ENCODE results near the gene TRMU. TPM values are rescaled to one million over a fixed set of nuclear protein-coding genes. Genes with fewer than 3 reads are reported as not detected.

The TRMU gene
- total and polyA plus RNA-seq, 2 of the 8 experiments (the other 6 are each of a cell fraction or from before 2014, with no cell fraction given): 43.4 to 70.6 TPM

DNA sequence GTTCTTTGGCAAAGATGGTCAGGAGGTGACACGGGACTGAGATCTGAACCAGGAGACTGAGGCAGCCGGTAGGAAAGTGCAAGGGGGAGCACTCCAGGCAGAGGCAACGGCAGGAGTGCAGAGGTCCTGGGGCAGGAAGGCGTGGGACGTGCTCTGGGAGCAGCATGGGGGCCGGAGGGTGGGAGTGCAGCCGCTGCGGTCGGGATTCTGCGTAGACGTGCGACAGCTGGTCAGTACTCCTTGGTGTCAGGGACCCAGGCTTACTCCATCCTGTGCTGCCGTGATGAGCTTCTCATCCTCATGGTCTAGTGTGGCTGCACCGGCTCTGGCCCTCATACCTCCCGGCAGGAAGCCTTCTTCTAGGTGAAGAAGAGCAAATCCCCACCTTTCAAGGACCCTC is 16.9 kb upstream of the TRMU start:
- ChIA-PET POLR2A (ENCODE audit: partially characterized antibody) (interaction anchor here (0.9 kb wide), 1 partner anchor 18 kb away, joined by 3 read pairs; no protein-coding TSS in a partner anchor), CTCF (ENCODE audit: partially characterized antibody) (interaction anchor here (1.6 to 5.0 kb wide), 2 partner anchors 19 to 196 kb away, joined by 4 to 30 read pairs; no protein-coding TSS in a partner anchor)
- Histone ChIP-seq H2AFZ (ENCODE audit: low read length) (no peak overlapping the region), H3K9ac (replicated peaks in 1 of 4; ENCODE audit: extremely low read depth in 1 of 4, low read depth in 3 of 4, low read length in 3 of 4) (no peak overlapping the region), H3K4me3 (ENCODE audit: extremely low read depth in 1 of 4, insufficient read depth in 2 of 4, low read depth in 3 of 4, low read length in 4 of 4) (no peak overlapping the region), H4K5ac (ENCODE audit: insufficient read length, low read depth, low read length) (no peak overlapping the region), H3K9me3 (ENCODE audit: insufficient read depth in 2 of 2, low read depth in 1 of 2, low read length in 1 of 2) (no peaks in the 10 kb centered on the region), H2BK15ac (ENCODE audit: low read length) (no peak overlapping the region), H2BK120ac (replicated peaks; ENCODE audit: low read depth, low read length) (no peak overlapping the region), H3K27me3 (replicated peaks in 1 of 4; ENCODE audit: control insufficient read depth in 3 of 4, extremely low read depth in 1 of 4, insufficient read depth in 3 of 4, low read length in 3 of 4) (no peaks in the 10 kb centered on the region), H4K8ac (ENCODE audit: extremely low read depth, insufficient read depth, low read length) (no peak overlapping the region), H3K4me1 (replicated peaks in 1 of 4; ENCODE audit: control insufficient read depth in 3 of 4, insufficient read depth in 4 of 4, low read length in 3 of 4) (no peaks in the 10 kb centered on the region), H2AK5ac (ENCODE audit: low read depth, low read length) (no peak overlapping the region), H3K79me2 (ENCODE audit: control insufficient read depth in 1 of 2, insufficient read depth in 2 of 2, low read length in 2 of 2) (no peaks in the 10 kb centered on the region), H3K18ac (ENCODE audit: extremely low read depth, low read length) (no peak overlapping the region), H3K23ac (ENCODE audit: insufficient read length) (no peak overlapping the region), H2BK20ac (ENCODE audit: low read length) (no peak overlapping the region), H3K36me3 (ENCODE audit: control insufficient read depth in 2 of 4, insufficient read depth in 4 of 4, low read length in 3 of 4) (peaks cover 10 to 32% (median 20%) of the 10 kb centered on the region in 4 experiments; a peak in 7 of 8 replicates), H3K14ac (ENCODE audit: insufficient read length) (no peak overlapping the region), H4K91ac (replicated peaks; ENCODE audit: insufficient read length, low read length) (no peak overlapping the region), H2BK12ac (ENCODE audit: low read depth, low read length) (no peak overlapping the region), H2BK5ac (ENCODE audit: low read depth, low read length) (no peak overlapping the region; the same call in 1 of the 2 replicates), H3K79me1 (ENCODE audit: low read depth, low read length) (peaks cover 5% of the 10 kb centered on the region; the same call in 1 of the 2 replicates), H3K56ac (replicated peaks; ENCODE audit: insufficient read length, low read depth, low read length) (no peak overlapping the region), H3K4ac (replicated peaks; ENCODE audit: insufficient read length, low read depth, low read length) (no peak overlapping the region), H3K27ac (ENCODE audit: low read depth, low read length) (no peak overlapping the region), H3K23me2 (ENCODE audit: low read depth, low read length) (no peaks in the 10 kb centered on the region), H4K20me1 (replicated peaks in 1 of 2; ENCODE audit: control insufficient read depth in 1 of 2, insufficient read depth in 2 of 2, low read length in 2 of 2) (peaks cover 4 to 14% of the 10 kb centered on the region in 2 experiments), H3K4me2 (ENCODE audit: insufficient read depth in 1 of 2, low read depth in 2 of 2, low read length in 2 of 2) (no peak overlapping the region)
- FAIRE-seq: no peak
- no peak for DNase-seq (ENCODE audit: low read depth in 1 of 2, low spot score in 2 of 2)
- TF ChIP-seq, protein P1, sequence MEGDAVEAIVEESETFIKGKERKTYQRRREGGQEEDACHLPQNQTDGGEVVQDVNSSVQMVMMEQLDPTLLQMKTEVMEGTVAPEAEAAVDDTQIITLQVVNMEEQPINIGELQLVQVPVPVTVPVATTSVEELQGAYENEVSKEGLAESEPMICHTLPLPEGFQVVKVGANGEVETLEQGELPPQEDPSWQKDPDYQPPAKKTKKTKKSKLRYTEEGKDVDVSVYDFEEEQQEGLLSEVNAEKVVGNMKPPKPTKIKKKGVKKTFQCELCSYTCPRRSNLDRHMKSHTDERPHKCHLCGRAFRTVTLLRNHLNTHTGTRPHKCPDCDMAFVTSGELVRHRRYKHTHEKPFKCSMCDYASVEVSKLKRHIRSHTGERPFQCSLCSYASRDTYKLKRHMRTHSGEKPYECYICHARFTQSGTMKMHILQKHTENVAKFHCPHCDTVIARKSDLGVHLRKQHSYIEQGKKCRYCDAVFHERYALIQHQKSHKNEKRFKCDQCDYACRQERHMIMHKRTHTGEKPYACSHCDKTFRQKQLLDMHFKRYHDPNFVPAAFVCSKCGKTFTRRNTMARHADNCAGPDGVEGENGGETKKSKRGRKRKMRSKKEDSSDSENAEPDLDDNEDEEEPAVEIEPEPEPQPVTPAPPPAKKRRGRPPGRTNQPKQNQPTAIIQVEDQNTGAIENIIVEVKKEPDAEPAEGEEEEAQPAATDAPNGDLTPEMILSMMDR (IDR thresholded peaks at IDR 0.05; ENCODE audit: control extremely low read depth in 1 of 3, insufficient read depth in 1 of 3, low read depth in 1 of 3, low read length in 3 of 3): no peak
- no peak for TF ChIP-seq SIRT6 (IDR thresholded peaks at IDR 0.05; ENCODE audit: low read length)
- no peak for TF ChIP-seq NANOG (IDR thresholded peaks at IDR 0.05; ENCODE audit: insufficient read depth, low read depth, low read length, poor library complexity, severe bottlenecking)
- 76% methylated on average over 15 of the region's 15 CpGs; no CpG with 5 or more reads in 1 of the 2 experiments for WGBS, 2 experiments (ENCODE audit: extremely low coverage in 1 of 2, insufficient coverage in 1 of 2, insufficient read length in 1 of 2, insufficient replicate concordance in 2 of 2, low coverage in 1 of 2, low lambda C conversion rate in 2 of 2, missing lambda C conversion rate in 1 of 2)
